Hippocampal formation (tissue), 2 donors: ENCODE measurements around the gene MAZ.
"Not testable (repeated sequence)": the region's sequence is repeated elsewhere in the genome, so short reads cannot be mapped to it uniquely, and the experiment has no call there.

Experiments used
- DNase-seq, 2 donors: peaks; one replicate each; lab custom pipeline; 2025; lab: John Stamatoyannopoulos, UW

MAZ gene

GRCh38 chr16:29806099-29806579 lies at the start of gene MAZ:
TSS of gene MAZ (plus strand) at chr16:29806529. CDS start at chr16:29806702, 173 bp downstream.
- DNase-seq: no peak

- DNase-seq: no peak
These were observed 49.7 kb upstream of the MAZ start for GRCh38 chr16:29756654-29757053.

DNA sequence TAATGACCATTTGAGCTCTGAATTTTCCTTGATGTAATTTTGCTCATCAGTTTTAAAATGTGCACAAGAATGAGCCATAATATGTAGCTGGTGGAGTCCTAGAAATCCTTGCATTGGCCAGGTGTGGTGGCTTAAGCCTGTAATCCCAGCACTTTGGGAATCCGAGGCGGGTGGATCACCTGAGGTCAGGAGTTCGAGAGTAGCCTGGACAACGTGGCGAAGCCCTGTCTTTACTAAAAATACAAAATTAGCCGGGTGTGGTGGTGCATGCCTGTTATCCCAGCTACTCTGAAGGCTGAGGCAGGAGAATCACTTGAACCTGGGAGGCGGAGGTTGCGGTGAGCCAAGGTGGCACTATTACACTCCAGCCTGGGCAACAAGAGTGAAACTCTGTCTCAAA lies 49.2 kb upstream of the MAZ start:
- DNase-seq: not testable (repeated sequence)

GRCh38 chr16:29757950-29758466 lies 48.3 kb upstream of the MAZ start:
- no peak for DNase-seq

GRCh38 chr16:29760567-29761279 lies 45.6 kb upstream of the MAZ start:
- DNase-seq: no peak

- DNase-seq: not testable (repeated sequence)
These were observed 45.1 kb upstream of the MAZ start for GRCh38 chr16:29761280-29761651.

- no peak for DNase-seq
These were observed 44.4 kb upstream of the MAZ start for GRCh38 chr16:29761882-29762281.

- DNase-seq: no peak
These were observed 43.0 kb upstream of the MAZ start for GRCh38 chr16:29763326-29763725.

DNA sequence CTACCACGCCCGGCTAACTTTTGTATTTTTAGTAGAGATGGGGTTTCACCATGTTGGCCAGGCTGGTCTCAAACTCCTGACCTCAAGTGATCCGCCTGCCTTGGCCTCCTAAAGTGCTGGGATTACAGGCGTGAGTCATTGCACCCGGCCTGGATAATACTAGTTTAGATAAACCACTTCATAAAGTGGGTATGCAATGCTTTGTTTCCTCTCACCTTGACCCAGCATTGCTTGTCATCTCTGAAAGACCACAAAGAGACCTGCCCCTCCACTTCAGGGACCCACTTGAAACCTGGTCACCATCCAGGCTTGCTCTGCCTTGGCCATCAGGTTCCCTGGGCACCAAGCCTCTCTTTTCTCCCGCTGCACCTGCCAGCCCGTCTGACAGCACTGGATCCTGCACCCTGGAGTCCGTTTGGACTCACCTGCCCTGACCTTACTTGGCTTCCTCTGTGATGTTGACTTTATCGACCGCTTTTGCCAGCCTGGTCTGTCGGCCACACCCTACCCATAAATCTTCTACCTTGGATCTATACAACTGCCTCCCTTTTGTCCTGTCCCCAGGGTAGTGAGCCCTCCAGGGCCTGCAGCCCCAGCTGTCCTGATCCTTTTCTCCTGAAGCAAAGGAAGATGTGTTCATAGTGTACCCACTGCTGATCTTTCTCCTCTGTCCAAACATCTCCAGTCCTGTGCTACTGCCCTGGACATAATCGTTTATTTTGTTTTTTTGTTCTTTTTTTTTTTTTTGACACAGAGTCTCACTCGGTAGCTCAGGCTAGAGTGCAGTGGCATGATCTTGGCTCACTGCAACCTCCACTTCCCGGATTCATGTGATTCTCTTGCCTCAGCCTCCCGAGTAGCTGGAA lies 40.9 kb upstream of the MAZ start:
- DNase-seq: no peak

DNA sequence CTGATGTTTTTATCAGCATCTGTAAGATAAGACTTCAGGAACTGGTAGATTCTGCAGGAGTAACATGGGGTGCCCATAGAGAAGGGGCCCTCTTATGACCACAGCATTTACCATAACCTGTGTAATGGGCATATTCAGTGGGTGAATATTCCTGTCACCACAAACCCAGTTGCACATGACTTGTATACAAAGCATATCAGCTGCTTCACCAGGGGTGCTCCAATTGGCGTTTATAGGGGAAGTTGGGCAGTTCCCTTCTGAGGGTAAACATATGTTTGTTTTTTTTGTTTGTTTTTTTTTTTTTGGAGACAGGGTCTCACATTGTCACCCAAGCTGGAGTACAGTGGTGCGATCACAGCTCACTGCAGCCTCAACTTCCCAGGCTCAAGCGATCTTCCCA lies 39.8 kb upstream of the MAZ start:
- DNase-seq: no peak

- DNase-seq: no peak
These were observed 39.3 kb upstream of the MAZ start for GRCh38 chr16:29767062-29767461.

DNA sequence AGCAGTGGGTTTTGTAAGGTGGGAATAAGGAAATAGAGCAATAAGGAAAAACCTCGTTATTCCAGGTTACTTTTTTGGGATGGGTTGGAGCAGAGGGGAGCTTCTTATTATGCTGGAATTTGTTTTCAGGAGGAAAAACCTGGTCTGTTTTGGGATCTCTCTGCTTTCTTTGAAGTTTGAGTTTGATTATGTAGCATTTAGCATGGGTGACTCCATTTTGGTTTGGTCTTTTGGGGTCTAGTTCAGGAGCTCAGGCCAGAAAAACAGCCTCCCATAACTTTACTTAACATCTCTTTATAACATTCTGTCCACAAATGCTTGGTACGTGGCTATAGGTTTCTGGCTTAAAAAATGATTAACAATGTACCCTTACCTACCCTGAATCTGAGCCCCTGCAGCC lies 36.8 kb upstream of the MAZ start:
- no peak for DNase-seq

DNA sequence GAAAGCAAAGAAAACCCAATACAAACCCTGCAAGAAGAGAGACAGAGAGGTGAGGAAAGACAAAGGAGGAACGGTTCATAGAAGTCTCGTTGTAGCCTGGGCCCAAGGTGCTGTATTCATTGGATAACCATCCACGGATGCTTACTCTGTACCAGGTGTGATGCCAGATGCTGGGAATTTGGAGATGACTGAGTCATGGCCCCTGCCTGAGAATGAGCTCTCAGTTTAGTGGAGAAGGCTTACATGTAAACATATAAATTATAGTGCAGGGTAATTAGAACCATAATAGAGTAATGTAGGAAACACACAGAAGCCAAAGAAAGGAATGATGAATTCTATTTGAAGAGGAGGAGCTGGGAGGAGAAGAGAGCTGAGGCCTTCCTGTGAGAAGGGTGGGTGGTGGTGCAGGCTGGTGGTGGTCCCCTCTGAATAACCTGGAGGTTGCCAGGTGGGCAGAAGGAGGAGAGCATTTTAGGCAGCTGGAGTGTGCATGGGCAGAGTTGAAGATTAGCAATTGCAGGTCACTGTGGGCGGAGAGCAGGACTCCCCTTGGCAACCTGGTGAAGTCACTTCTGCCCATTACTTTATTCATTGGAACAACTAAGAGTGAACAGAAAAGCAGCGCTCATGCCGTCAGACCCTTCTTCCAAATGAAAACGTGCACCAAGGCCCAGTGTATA lies 35.9 kb upstream of the MAZ start:
- DNase-seq: no peak

GRCh38 chr16:29772330-29772729 lies 34.0 kb upstream of the MAZ start:
- not testable (repeated sequence) for DNase-seq

GRCh38 chr16:29774730-29775129 lies 31.6 kb upstream of the MAZ start:
- DNase-seq: no peak

DNA sequence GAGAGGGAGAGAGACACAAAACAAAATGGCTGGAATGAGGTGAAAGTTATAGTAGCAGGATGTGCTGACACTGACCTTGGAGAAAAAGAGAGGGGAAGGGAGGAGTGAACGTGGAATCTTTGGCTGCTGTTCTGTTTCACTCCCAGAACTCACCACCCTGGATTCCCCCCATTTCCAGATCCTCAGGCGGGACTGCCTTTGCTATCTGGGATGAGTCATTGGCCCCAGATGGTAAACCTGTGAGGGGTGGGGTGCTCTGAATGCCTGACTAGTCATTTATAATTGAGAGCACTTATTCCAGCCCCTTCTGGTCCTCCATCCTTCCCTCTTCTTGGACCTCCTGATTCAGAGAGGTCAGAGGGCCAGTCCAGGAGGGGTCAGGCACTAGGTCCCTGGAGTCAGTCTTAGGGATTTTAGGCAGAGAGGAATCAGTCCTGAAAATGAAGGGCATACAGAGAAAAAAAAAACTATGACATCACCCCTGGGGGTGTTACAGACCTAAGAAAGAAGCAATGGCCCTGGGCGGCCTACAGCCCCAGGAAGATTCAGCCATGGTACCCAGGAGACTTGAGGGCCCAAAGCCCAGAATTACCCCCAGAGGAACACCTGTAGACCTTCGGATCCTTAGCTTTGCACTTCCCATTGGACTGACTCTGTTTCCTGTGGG lies 30.5 kb upstream of the MAZ start:
- DNase-seq: no peak

GRCh38 chr16:29777576-29778350 lies 28.6 kb upstream of the MAZ start, which contains the start of gene ZG16:
TSS of gene ZG16 (plus strand) at chr16:29778256. CDS start at chr16:29779267, 1,011 bp downstream.
- no peak for DNase-seq

DNA sequence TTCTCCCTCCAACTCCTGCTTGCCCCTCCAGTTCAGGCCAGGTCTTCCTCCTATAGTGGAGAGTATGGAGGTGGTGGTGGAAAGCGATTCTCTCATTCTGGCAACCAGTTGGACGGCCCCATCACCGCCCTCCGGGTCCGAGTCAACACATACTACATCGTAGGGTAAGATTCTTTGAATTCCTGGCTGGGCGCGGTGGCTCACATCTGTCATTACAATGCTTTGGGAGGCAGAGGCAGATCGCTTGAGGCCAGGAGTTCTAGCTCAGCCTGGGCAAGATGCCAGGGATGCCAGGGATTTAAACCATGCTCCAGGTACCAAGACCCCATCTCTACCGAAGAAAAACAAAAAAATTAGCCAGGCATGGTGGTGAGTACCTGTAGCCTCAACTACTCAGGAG lies 26.9 kb upstream of the MAZ start:
- DNase-seq: no peak

- not testable (repeated sequence) for DNase-seq
These were observed 23.0 kb upstream of the MAZ start for GRCh38 chr16:29783094-29783953.

DNA sequence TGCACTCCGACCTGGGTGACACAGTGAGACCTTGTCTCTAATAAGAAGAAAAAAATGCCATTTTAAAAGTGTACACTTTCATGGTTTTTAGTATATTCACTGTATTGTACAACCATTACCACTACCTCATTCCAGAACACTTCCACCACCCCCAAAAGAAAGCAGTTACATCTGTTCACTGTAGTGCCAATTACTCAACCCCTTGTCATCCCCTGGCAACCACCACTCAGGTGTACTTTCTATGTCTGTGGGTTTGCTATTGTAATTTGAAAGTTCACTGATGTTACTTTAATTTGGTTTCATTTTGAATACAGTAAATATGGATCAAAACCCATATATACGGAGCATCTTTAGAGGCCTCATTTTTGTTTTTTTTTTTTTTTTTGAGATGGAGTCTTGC lies 22.2 kb upstream of the MAZ start:
- DNase-seq: no peak
